Common myeloid progenitor, CD34-positive (primary cell): ENCODE results near the gene RGCC.

Source experiments
- CTCF ChIA-PET: fragments of 350-600 bp; sonication (Branson Sonifier 250); formaldehyde crosslinking; loops from one replicate; lab custom pipeline; 2021; ENCODE audit warnings: antibody characterized with exemption; lab: Charles Lee
- POLR2A ChIA-PET: fragments of 350-600 bp; sonication (Branson Sonifier 250); formaldehyde crosslinking; loops from one replicate; lab custom pipeline; 2021; ENCODE audit warnings: antibody characterized with exemption; lab: Charles Lee
- DNase-seq, 3 donors: peaks; one replicate each; pipeline versions ENCODE4 v3.0.0 to v3.0.0-alpha.2; 2013
- H3K27ac ChIP-seq, 2 experiments: 1 replicate in 1 of 2; 2 replicates in 1 of 2; pipeline ENCODE4 v1.7.0; 2013; ENCODE audit warnings: inconsistent platforms in 2 of 2, low read length in 2 of 2, mild to moderate bottlenecking in 2 of 2, low read depth in 1 of 2, moderate library complexity in 1 of 2; ENCODE audit not compliant: severe bottlenecking in 2 of 2, insufficient read depth in 1 of 2, poor library complexity in 1 of 2
- H3K27me3 ChIP-seq, 5 experiments: replicated peaks in 2 of 5; 1 replicate in 3 of 5; 2 replicates in 2 of 5; pipeline versions ENCODE4 v1.6.1 to v1.7.0; 2013; ENCODE audit warnings: low read length in 4 of 5, mild to moderate bottlenecking in 2 of 5, moderate library complexity in 2 of 5, inconsistent platforms in 1 of 5; ENCODE audit not compliant: insufficient read depth in 5 of 5, control insufficient read depth in 4 of 5
- H3K36me3 ChIP-seq, 4 experiments: 1 replicate in 2 of 4; 2 replicates in 2 of 4; pipeline versions ENCODE4 v1.6.1 to v1.7.0; 2013; ENCODE audit warnings: low read length in 3 of 4, control low read depth in 1 of 4, mild to moderate bottlenecking in 1 of 4; ENCODE audit not compliant: control insufficient read depth in 4 of 4, insufficient read depth in 4 of 4
- H3K4me1 ChIP-seq, 4 experiments: 1 replicate in 3 of 4; 2 replicates in 1 of 4; pipeline versions ENCODE4 v1.6.1 to v1.7.1; 2013; ENCODE audit warnings: low read length in 3 of 4, mild to moderate bottlenecking in 3 of 4, control low read depth in 1 of 4, inconsistent platforms in 1 of 4, moderate library complexity in 1 of 4; ENCODE audit not compliant: control insufficient read depth in 4 of 4, insufficient read depth in 4 of 4; ENCODE audit errors: control extremely low read depth in 1 of 4
- H3K4me3 ChIP-seq, 7 experiments: 1 replicate in 4 of 7; 2 replicates in 3 of 7; pipeline versions ENCODE4 v1.5.1 to v1.7.0; 2013; ENCODE audit warnings: mild to moderate bottlenecking in 7 of 7, low read length in 6 of 7, moderate library complexity in 6 of 7, inconsistent platforms in 2 of 7, low read depth in 2 of 7, control low read depth in 1 of 7; ENCODE audit not compliant: insufficient read depth in 4 of 7, control insufficient read depth in 1 of 7; ENCODE audit errors: extremely low read depth in 1 of 7
- H3K9me3 ChIP-seq, 5 experiments: 1 replicate in 4 of 5; 2 replicates in 1 of 5; pipeline versions ENCODE4 v1.6.1 to v1.7.1; 2013; ENCODE audit warnings: low read length in 4 of 5, mild to moderate bottlenecking in 2 of 5, inconsistent platforms in 1 of 5, low read depth in 1 of 5, moderate library complexity in 1 of 5; ENCODE audit not compliant: control insufficient read depth in 4 of 5, insufficient read depth in 2 of 5; ENCODE audit errors: control extremely low read depth in 1 of 5
- WGBS: methylation state at CpG from one replicate; pipeline ENCODE4 v1.1.5; 2013; ENCODE audit not compliant: insufficient coverage; 5-methylcytosine and 5-hydroxymethylcytosine counted together

The RGCC gene

DNA sequence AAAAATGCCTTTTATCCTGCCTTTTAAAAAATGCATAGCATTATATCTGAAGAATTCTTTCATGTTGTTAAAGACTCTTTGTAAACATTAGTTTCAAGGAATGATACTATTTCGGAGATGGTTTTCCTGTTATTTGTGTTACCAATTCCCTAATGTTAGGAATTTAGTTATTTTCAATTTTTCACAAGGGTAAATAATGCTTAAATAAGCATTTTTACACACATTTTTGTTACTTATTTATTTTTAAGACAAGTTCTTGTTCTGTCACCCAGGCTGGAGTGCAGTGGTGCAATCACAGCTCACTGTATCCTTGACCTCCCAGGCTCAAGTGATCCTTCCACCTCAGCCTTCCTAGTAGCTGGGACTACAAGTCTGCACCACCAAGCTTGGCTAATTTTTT, 49.0 kb downstream of the RGCC start:
- DNase-seq: no peak
- Histone ChIP-seq H3K27ac (no peak overlapping the region), H3K4me3 (no peak overlapping the region), H3K27me3 (no peaks in the 10 kb centered on the region), H3K36me3 (no peaks in the 10 kb centered on the region), H3K4me1 (peaks cover 0 to 4% (median under 1%) of the 10 kb centered on the region in 4 experiments), H3K9me3 (peaks cover 0 to 7% (median 2%) of the 10 kb centered on the region in 5 experiments)
- no CpG with 5 or more reads among the region's 1 CpG for WGBS
- ChIA-PET CTCF (no interaction called here), POLR2A (no interaction called here)

DNA sequence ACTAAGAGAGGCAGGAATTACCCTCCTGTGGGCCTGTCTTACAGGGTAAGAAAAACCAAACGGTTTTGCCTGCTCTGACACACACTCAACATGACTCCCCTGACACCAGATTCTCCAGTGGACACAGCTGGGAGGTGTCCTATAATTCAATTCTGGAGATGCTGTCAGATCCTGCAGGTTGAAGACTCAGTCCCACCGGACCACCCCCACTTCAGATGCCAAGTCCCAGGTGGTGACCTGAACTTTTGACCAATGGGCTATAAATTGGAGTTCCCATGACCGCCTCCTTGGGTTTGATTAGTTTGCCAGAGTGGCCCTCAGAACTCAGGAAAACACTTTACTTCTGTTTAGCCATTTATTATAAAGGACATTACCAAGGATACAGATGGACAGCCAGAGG, 52.6 kb downstream of the RGCC start:
- Histone ChIP-seq H3K36me3 (no peaks in the 10 kb centered on the region), H3K9me3 (peaks cover 0 to 2% (median 1%) of the 10 kb centered on the region in 5 experiments), H3K4me3 (no peak overlapping the region), H3K27ac (no peak overlapping the region), H3K27me3 (no peaks in the 10 kb centered on the region), H3K4me1 (no peaks in the 10 kb centered on the region)
- DNase-seq: no peak
- WGBS: 100% methylated on average over 1 of the region's 3 CpGs
- POLR2A ChIA-PET: no interaction called here
- CTCF ChIA-PET: no interaction called here

DNA sequence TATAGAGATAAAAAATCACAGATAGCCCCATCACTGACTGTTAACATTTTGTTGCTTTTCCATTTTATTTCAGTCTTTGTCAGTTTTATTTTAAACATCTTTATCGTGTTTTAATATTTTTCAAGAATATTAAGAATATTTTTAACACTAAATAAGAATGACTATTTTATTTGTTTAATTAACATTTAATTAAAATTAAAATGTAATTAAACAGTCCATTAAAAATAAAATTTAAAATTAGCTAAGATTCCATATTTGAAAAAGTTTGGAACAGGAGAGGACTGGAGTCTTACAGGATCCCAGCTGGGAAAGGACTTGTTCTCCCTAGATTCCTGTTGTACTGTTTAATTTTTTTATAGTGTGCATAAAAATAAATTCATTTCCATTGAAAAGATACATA, 54.5 kb downstream of the RGCC start:
- H3K36me3 ChIP-seq: no peaks in the 10 kb centered on the region
- WGBS: no CpG with 5 or more reads among the region's 1 CpG
- H3K27me3 ChIP-seq: no peaks in the 10 kb centered on the region
- no peaks in the 10 kb centered on the region for H3K4me1 ChIP-seq
- DNase-seq: no peak
- H3K27ac ChIP-seq: no peak overlapping the region
- ChIA-PET POLR2A (no interaction called here), CTCF (interaction anchor here (1.4 kb wide), 1 partner anchor 12 kb away, joined by 3 read pairs; no protein-coding TSS in a partner anchor)
- H3K9me3 ChIP-seq: peaks cover 0 to 2% (median 0%) of the 10 kb centered on the region in 5 experiments
- H3K4me3 ChIP-seq: no peak overlapping the region

DNA sequence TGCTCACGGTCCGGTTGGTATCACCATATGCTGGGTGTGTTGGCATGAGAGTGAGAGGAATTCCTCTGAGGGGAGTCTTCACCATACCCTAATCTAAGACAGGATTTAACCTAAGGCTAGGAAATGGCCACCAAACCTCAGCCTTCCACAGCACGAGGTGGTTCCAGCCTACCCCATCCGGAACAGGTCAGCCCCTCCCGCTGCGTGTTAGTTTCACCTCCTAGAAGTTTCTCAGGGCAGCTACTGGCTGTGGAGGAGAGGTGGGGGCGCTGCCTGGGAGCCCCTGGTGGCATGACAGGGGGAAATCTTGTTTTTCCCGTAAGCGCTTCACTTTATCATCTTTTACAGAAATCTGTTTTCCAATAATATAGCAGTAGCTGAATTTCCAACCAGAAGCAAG, 55.1 kb downstream of the RGCC start:
- Histone ChIP-seq H3K36me3 (no peaks in the 10 kb centered on the region), H3K27ac (no peak overlapping the region), H3K4me1 (no peaks in the 10 kb centered on the region), H3K4me3 (no peak overlapping the region), H3K9me3 (peaks cover 0 to 2% (median 0%) of the 10 kb centered on the region in 5 experiments), H3K27me3 (no peaks in the 10 kb centered on the region)
- POLR2A ChIA-PET: no interaction called here
- WGBS: 100% methylated on average over 2 of the region's 9 CpGs
- CTCF ChIA-PET: interaction anchor here (1.4 kb wide), 1 partner anchor 11 kb away, joined by 3 read pairs; no protein-coding TSS in a partner anchor
- DNase-seq: no peak

DNA sequence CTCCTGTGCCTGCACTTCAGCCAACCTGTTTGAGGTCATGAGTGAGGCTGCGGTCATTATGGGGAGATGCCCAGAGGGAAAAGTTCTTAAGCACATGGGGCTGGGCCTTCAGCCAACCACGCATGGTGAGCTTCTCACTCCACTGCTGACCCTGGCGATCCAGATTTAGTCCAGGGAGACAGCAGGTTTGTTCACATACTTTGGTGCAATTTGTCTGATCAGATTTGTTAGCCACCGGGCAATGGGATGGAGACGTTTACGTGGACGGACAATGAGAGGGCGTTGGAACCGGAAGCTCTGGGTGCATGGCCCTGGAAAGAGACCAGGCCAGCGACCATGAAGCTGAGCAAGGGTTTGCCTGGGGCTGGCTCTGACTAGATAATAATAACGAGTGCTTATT, 56.2 kb downstream of the RGCC start:
- no peaks in the 10 kb centered on the region for H3K36me3 ChIP-seq
- ChIA-PET CTCF (no interaction called here), POLR2A (no interaction called here)
- no peaks in the 10 kb centered on the region for H3K4me1 ChIP-seq
- no peak overlapping the region for H3K27ac ChIP-seq
- H3K9me3 ChIP-seq: peaks cover 0 to 4% (median 0%) of the 10 kb centered on the region in 5 experiments
- H3K27me3 ChIP-seq: no peaks in the 10 kb centered on the region
- no peak overlapping the region for H3K4me3 ChIP-seq
- WGBS: 99% methylated on average over 9 of the region's 11 CpGs
- no peak for DNase-seq

DNA sequence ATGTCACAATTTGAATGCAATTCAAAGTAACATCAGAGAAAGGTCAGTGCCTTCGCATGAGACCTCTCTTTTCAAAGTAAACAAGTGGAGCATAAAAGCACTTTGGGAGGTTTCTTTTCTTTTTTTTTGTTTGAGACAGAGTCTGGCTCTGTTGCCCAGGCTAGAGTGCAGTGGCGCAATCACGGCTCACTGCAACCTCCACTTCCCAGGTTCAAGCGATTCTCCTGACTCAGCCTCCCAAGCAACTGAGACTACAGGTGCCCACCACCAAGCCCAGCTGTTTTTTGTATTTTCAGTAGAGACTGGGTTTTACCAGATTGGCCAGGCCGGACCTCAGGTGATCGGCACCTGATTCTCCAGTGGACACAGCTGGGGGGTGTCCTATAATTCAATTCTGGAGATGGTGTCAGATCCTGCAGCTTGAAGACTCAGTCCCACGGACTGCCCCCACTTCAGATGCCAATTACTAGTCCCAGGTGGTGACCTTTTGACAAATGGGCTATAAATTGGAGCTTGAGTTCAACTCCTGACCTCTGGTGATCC, 57.6 kb downstream of the RGCC start:
- Histone ChIP-seq H3K27ac (no peak overlapping the region), H3K27me3 (no peaks in the 10 kb centered on the region), H3K4me1 (no peaks in the 10 kb centered on the region), H3K4me3 (no peak overlapping the region), H3K9me3 (peaks cover 0 to 4% (median 0%) of the 10 kb centered on the region in 5 experiments), H3K36me3 (no peaks in the 10 kb centered on the region)
- no peak for DNase-seq
- CTCF ChIA-PET: no interaction called here
- 97% methylated on average over 7 of the region's 7 CpGs for WGBS
- POLR2A ChIA-PET: no interaction called here

DNA sequence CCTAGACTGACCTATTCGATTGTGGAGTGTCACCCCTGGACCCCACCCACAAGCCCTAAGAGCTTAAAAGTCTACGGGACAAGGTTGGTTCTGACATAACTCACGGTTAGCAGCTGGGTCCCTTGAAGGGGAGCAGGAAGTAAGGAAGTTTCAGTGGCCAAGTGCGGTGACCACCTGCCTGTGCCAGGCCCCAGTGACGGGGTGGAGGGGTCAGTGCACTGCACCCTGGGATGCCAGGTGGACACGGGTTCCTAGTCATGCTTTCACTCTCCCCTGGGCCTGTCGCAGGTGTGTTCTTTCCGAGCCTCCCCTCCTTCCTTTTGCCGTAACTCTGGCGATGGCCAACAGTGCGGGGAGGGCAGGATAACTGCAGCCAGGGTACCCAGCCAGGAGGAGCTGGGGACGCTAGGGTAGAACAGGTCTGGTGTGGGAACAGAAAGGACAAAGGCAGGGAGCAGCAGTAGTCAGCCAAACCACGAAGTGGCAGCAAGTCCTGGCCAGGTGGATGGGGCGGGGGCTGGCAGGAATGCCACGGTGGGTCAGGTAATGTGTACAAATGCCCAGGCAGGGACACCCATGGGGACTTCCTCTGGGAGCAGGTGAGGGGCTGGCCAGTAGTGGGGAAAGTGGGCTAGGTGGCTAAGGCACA, 58.3 kb downstream of the RGCC start:
- no peak for DNase-seq
- Histone ChIP-seq H3K9me3 (peaks cover 0 to 2% (median 0%) of the 10 kb centered on the region in 5 experiments), H3K27ac (no peak overlapping the region), H3K4me3 (no peak overlapping the region), H3K4me1 (no peaks in the 10 kb centered on the region), H3K27me3 (no peaks in the 10 kb centered on the region), H3K36me3 (no peaks in the 10 kb centered on the region)
- ChIA-PET CTCF (no interaction called here), POLR2A (no interaction called here)
- WGBS: 96% methylated on average over 13 of the region's 15 CpGs
